Uterus (tissue), 4 donors: ENCODE results near the gene BBX. TPM values are rescaled to one million over a fixed set of nuclear protein-coding genes. Genes with fewer than 3 reads are reported as not detected.
A peak's percentile ranks its signal among the peaks of the same experiment; 100 is the strongest.

Experiments used
- DNase-seq, 2 donors: peaks; one replicate each; pipeline ENCODE4 v3.0.0-alpha.2; 2019 to 2020
- H3K27ac ChIP-seq, 2 donors: fragments of 200-600 bp; sonication (generic); 1 replicate in 1 of 2; 2 replicates in 1 of 2; pipeline ENCODE4 v1.5.1; 2016 to 2018
- H3K27me3 ChIP-seq, 2 donors: fragments of 200-600 bp; sonication (generic); one replicate each; pipeline ENCODE4 v1.5.1; 2018 to 2019; ENCODE audit warnings: control low read depth in 1 of 2
- H3K36me3 ChIP-seq, 2 donors: fragments of 200-600 bp; sonication (generic); one replicate each; pipeline ENCODE4 v1.5.1; 2019; ENCODE audit warnings: control low read depth in 1 of 2
- H3K4me1 ChIP-seq, 2 donors: fragments of 200-600 bp; sonication (generic); one replicate each; pipeline ENCODE4 v1.5.1; 2018 to 2019; ENCODE audit warnings: control low read depth in 1 of 2
- H3K4me3 ChIP-seq, 2 donors: fragments of 200-600 bp; sonication (generic); 1 replicate in 1 of 2; 2 replicates in 1 of 2; pipeline ENCODE4 v1.5.1; 2018 to 2019; ENCODE audit warnings: mild to moderate bottlenecking in 1 of 2
- H3K9me3 ChIP-seq, 2 donors: fragments of 200-600 bp; sonication (generic); one replicate each; pipeline ENCODE4 v1.5.1; 2019; ENCODE audit warnings: control low read depth in 1 of 2
- CTCF ChIP-seq, 4 experiments: fragments of 200-600 bp in 2 of 4; fragments of 450-650 bp in 2 of 4; sonication (generic) in 2 of 4; IDR thresholded peaks; one replicate each; pipeline ENCODE4 v1.5.1; 2016 to 2019; ENCODE audit warnings: antibody characterized with exemption in 4 of 4, mild to moderate bottlenecking in 2 of 4, moderate library complexity in 1 of 4
- POLR2A ChIP-seq, 2 donors: fragments of 450-650 bp; IDR thresholded peaks; one replicate each; pipeline ENCODE4 v1.6.1; 2016; ENCODE audit warnings: antibody characterized with exemption in 2 of 2, mild to moderate bottlenecking in 1 of 2, moderate library complexity in 1 of 2
- intact Hi-C: fragments of 100-400 bp; cut with DNase I; formaldehyde crosslinking; loops from one replicate; pipeline ENCODE4 v1.15.1; 2023; ENCODE audit warnings: low total_unique reads
- total RNA-seq, 4 donors: library from RNA; depleted of rRNA in 3 of 4; stranded (reverse); fragments of >200 nt in 3 of 4; gene quantifications; one replicate each; pipeline versions ENCODE4 v1.1.0 to v1.2.4, GENCODE V29; 2014 to 2023
- donor health status: DM: yes; HTN: yes; CAD: no.

Gene BBX
- total RNA-seq, 4 donors from 2014 or later: 21.5 to 106 (median 63.8) TPM

- Histone ChIP-seq H3K4me1 (no peaks in the 10 kb centered on the region), H3K36me3 (no peaks in the 10 kb centered on the region), H3K9me3 (no peaks in the 10 kb centered on the region), H3K27ac (no peak overlapping the region), H3K27me3 (no peaks in the 10 kb centered on the region), H3K4me3 (no peak overlapping the region)
- intact Hi-C loops: no loop called here
- TF ChIP-seq POLR2A (IDR thresholded peaks at IDR 0.05) (no peak), CTCF (IDR thresholded peaks at IDR 0.05) (no peak)
- no peak for DNase-seq
Observed at GRCh38 chr3:107531917-107532469, 9.2 kb downstream of the BBX start.

- no peaks in the 10 kb centered on the region for H3K4me1 ChIP-seq
- intact Hi-C loops: no loop called here
- H3K9me3 ChIP-seq: no peaks in the 10 kb centered on the region
- TF ChIP-seq POLR2A (IDR thresholded peaks at IDR 0.05): no peak
- no peak for TF ChIP-seq CTCF (IDR thresholded peaks at IDR 0.05)
- H3K4me3 ChIP-seq: no peak overlapping the region
- no peak overlapping the region for H3K27ac ChIP-seq
- DNase-seq: no peak
- H3K36me3 ChIP-seq: no peaks in the 10 kb centered on the region
- no peaks in the 10 kb centered on the region for H3K27me3 ChIP-seq
Observed at GRCh38 chr3:107540857-107541256, 18.1 kb downstream of the BBX start.

- H3K4me1 ChIP-seq: no peaks in the 10 kb centered on the region
- DNase-seq: no peak
Observed at GRCh38 chr3:107542665-107543064, 19.9 kb downstream of the BBX start.

GRCh38 chr3:107543666-107544065 lies 20.9 kb downstream of the BBX start:
- Histone ChIP-seq H3K4me3 (no peak overlapping the region), H3K27me3 (no peaks in the 10 kb centered on the region), H3K9me3 (no peaks in the 10 kb centered on the region), H3K4me1 (no peaks in the 10 kb centered on the region), H3K36me3 (no peaks in the 10 kb centered on the region), H3K27ac (no peak overlapping the region)
- DNase-seq: no peak
- no peak for TF ChIP-seq POLR2A (IDR thresholded peaks at IDR 0.05)
- peak in 1 of 4 experiments; percentile 8 for TF ChIP-seq CTCF (IDR thresholded peaks at IDR 0.05)
- intact Hi-C loops: no loop called here

More at GRCh38 chr3:107542665-107543064, 19.9 kb downstream of the BBX start:
- intact Hi-C loops: no loop called here
- TF ChIP-seq POLR2A (IDR thresholded peaks at IDR 0.05) (no peak), CTCF (IDR thresholded peaks at IDR 0.05) (no peak)
- Histone ChIP-seq H3K27ac (no peak overlapping the region), H3K27me3 (no peaks in the 10 kb centered on the region), H3K9me3 (no peaks in the 10 kb centered on the region), H3K4me3 (no peak overlapping the region), H3K36me3 (no peaks in the 10 kb centered on the region)

- Histone ChIP-seq H3K36me3 (no peaks in the 10 kb centered on the region), H3K4me1 (no peaks in the 10 kb centered on the region), H3K27ac (no peak overlapping the region), H3K27me3 (no peaks in the 10 kb centered on the region), H3K4me3 (no peak overlapping the region), H3K9me3 (no peaks in the 10 kb centered on the region)
- no peak for DNase-seq
- TF ChIP-seq CTCF (IDR thresholded peaks at IDR 0.05): no peak
- no peak for TF ChIP-seq POLR2A (IDR thresholded peaks at IDR 0.05)
- intact Hi-C loops: no loop called here
Observed at GRCh38 chr3:107545680-107546120, 22.9 kb downstream of the BBX start.
